Neural cell (in vitro differentiated cells): ENCODE measurements around the gene ACKR4. TPM values are rescaled to one million over a fixed set of nuclear protein-coding genes. Genes with fewer than 3 reads are reported as not detected.

Experiments used
- H2AFZ ChIP-seq: fragments of 200-600, 300-800 bp; sonication (generic), shearing (Covaris generic); 2 replicates; pipeline ENCODE4 v1.6.0; 2014; ENCODE audit warnings: low read depth, mild to moderate bottlenecking, antibody characterized with exemption, low read length, moderate library complexity
- H3F3A ChIP-seq: fragments of 200-600 bp; shearing (Covaris generic); 2 replicates; pipeline ENCODE4 v1.6.1; 2016; ENCODE audit warnings: mild to moderate bottlenecking, moderate library complexity, mixed read lengths, antibody characterized with exemption, low read length; ENCODE audit not compliant: insufficient read depth, poor library complexity, severe bottlenecking
- H3K27ac ChIP-seq: fragments of 200-600, 300-800 bp; sonication (generic), shearing (Covaris generic); 2 replicates; pipeline ENCODE4 v1.5.1; 2014; ENCODE audit warnings: mild to moderate bottlenecking, low read length, moderate library complexity
- H3K27me3 ChIP-seq: fragments of 300-800, 200-600 bp; sonication (generic), shearing (Covaris generic); 2 replicates; pipeline ENCODE4 v1.6.0; 2014; ENCODE audit warnings: mild to moderate bottlenecking, low read depth, low read length, moderate library complexity; ENCODE audit not compliant: insufficient read depth
- H3K36me3 ChIP-seq: fragments of 300-800, 200-600 bp; sonication (generic), shearing (Covaris generic); 2 replicates; pipeline ENCODE4 v1.5.1; 2014; ENCODE audit warnings: mild to moderate bottlenecking, antibody characterized with exemption, low read length, moderate library complexity; ENCODE audit not compliant: insufficient read depth
- H3K4me2 ChIP-seq: fragments of 300-800, 200-600 bp; sonication (generic), shearing (Covaris generic); 2 replicates; pipeline ENCODE4 v1.6.0; 2014; ENCODE audit warnings: mild to moderate bottlenecking, low read length
- H3K4me3 ChIP-seq: fragments of 300-800, 200-600 bp; sonication (generic), shearing (Covaris generic); 2 replicates; pipeline ENCODE4 v1.5.1; 2014; ENCODE audit warnings: mild to moderate bottlenecking, low read length, moderate library complexity
- H3K79me2 ChIP-seq: fragments of 200-600 bp; shearing (Covaris generic); replicated peaks from 2 replicates; pipeline ENCODE4 v1.6.0; 2014; ENCODE audit warnings: mild to moderate bottlenecking, low read length, moderate library complexity; ENCODE audit not compliant: insufficient read depth
- H3K9ac ChIP-seq: fragments of 300-800, 200-600 bp; sonication (generic), shearing (Covaris generic); 2 replicates; pipeline ENCODE4 v1.6.1; 2016; ENCODE audit warnings: mild to moderate bottlenecking, low read length, mixed read lengths
- H3K9me2 ChIP-seq: fragments of 200-600 bp; shearing (Covaris generic); 2 replicates; pipeline ENCODE4 v1.6.1; 2016; ENCODE audit warnings: mild to moderate bottlenecking, low read length, mixed read lengths; ENCODE audit not compliant: insufficient read depth
- H3K9me3 ChIP-seq: fragments of 200-600, 300-800 bp; sonication (generic), shearing (Covaris generic); 2 replicates; pipeline ENCODE4 v1.6.1; 2016; ENCODE audit warnings: mild to moderate bottlenecking, mixed run types, low read length, moderate library complexity, mixed read lengths
- H4K20me1 ChIP-seq: fragments of 200-600 bp; shearing (Covaris generic); 2 replicates; pipeline ENCODE4 v1.6.1; 2016; ENCODE audit warnings: mild to moderate bottlenecking, mixed run types; ENCODE audit not compliant: insufficient read depth
- CTCF ChIP-seq: fragments of 450-650 bp; IDR thresholded peaks from 2 replicates; pipeline ENCODE4 v1.5.1; 2014; ENCODE audit warnings: antibody characterized with exemption, mild to moderate bottlenecking, moderate library complexity; ENCODE audit not compliant: poor library complexity, severe bottlenecking
- EP300 ChIP-seq: fragments of 450-650 bp; conservative IDR thresholded peaks from 2 replicates; pipeline ENCODE4 v1.6.1; 2014; ENCODE audit warnings: antibody characterized with exemption, mild to moderate bottlenecking, moderate library complexity; ENCODE audit not compliant: poor library complexity, severe bottlenecking
- EZH2 ChIP-seq: fragments of 200-600, 300-800 bp; shearing (Covaris generic), sonication (generic); IDR thresholded peaks from 2 replicates; pipeline ENCODE4 v1.6.1; 2014; ENCODE audit warnings: antibody characterized with exemption, low read length, borderline replicate concordance, mild to moderate bottlenecking; ENCODE audit not compliant: insufficient read depth, poor library complexity, severe bottlenecking
- MXI1 ChIP-seq: fragments of 450-650 bp; conservative IDR thresholded peaks from 2 replicates; pipeline ENCODE4 v1.6.1; 2014; ENCODE audit warnings: antibody characterized with exemption, mild to moderate bottlenecking; ENCODE audit not compliant: poor library complexity, severe bottlenecking
- POLR2AphosphoS5 ChIP-seq: IDR thresholded peaks from 2 replicates; pipeline ENCODE4 v1.6.1; 2012
- RAD21 ChIP-seq: fragments of 450-650 bp; conservative IDR thresholded peaks from 2 replicates; pipeline ENCODE4 v1.6.1; 2014; ENCODE audit warnings: antibody characterized with exemption, mild to moderate bottlenecking, moderate library complexity
- REST ChIP-seq: IDR thresholded peaks from 2 replicates; pipeline ENCODE4 v1.6.1; 2012; ENCODE audit warnings: borderline replicate concordance
- SMC3 ChIP-seq: fragments of 450-650 bp; conservative IDR thresholded peaks from 2 replicates; pipeline ENCODE4 v1.6.1; 2014; ENCODE audit warnings: antibody characterized with exemption, mild to moderate bottlenecking, moderate library complexity; ENCODE audit not compliant: poor library complexity
- TAF1 ChIP-seq: IDR thresholded peaks from 2 replicates; pipeline ENCODE4 v1.6.1; 2012; ENCODE audit warnings: low read depth
- polyA plus RNA-seq: library from polyadenylated mRNA; depleted of rRNA; stranded (reverse); fragments of >200 nt; gene quantifications from 2 replicates; pipeline ENCODE4 v1.2.3, GENCODE V29; 2014

The ACKR4 gene
- polyA plus RNA-seq, 1 donor from 2014 or later = not detected

- Histone ChIP-seq H3K9ac (no peak overlapping the region), H3K79me2 (no peaks in the 10 kb centered on the region), H3K27ac (no peak overlapping the region), H3K4me3 (no peak overlapping the region), H3F3A (no peaks in the 10 kb centered on the region), H3K9me3 (no peaks in the 10 kb centered on the region), H3K4me2 (no peak overlapping the region), H4K20me1 (no peaks in the 10 kb centered on the region), H3K27me3 (no peaks in the 10 kb centered on the region), H3K9me2 (no peaks in the 10 kb centered on the region), H2AFZ (no peak overlapping the region), H3K36me3 (no peaks in the 10 kb centered on the region)
- TF ChIP-seq RAD21 (no peak), EZH2 (no peak), CTCF (no peak), REST (no peak), TAF1 (no peak), POLR2AphosphoS5 (no peak), MXI1 (no peak), SMC3 (no peak), EP300 (no peak)
Measured at GRCh38 chr3:132549890-132550578, 47.0 kb upstream of the ACKR4 start.

- no peak overlapping the region for H3K4me3 ChIP-seq
- no peaks in the 10 kb centered on the region for H4K20me1 ChIP-seq
- H3K27me3 ChIP-seq = no peaks in the 10 kb centered on the region
Measured at GRCh38 chr3:132550579-132551305, 46.3 kb upstream of the ACKR4 start.

More at GRCh38 chr3:132550579-132551305, 46.3 kb upstream of the ACKR4 start:
- TF ChIP-seq MXI1 (no peak), EZH2 (no peak), EP300 (no peak), CTCF (no peak), RAD21 (no peak), POLR2AphosphoS5 (no peak), TAF1 (no peak), SMC3 (no peak), REST (no peak)
- H3K27ac ChIP-seq = no peak overlapping the region
- H3K79me2 ChIP-seq = no peaks in the 10 kb centered on the region
- no peak overlapping the region for H3K4me2 ChIP-seq
- no peaks in the 10 kb centered on the region for H3K9me2 ChIP-seq
- H3F3A ChIP-seq = no peaks in the 10 kb centered on the region
- no peaks in the 10 kb centered on the region for H3K9me3 ChIP-seq
- no peak overlapping the region for H2AFZ ChIP-seq
- no peaks in the 10 kb centered on the region for H3K36me3 ChIP-seq
- H3K9ac ChIP-seq = no peak overlapping the region
